CD1c-positive myeloid dendritic cell (primary cell): ENCODE measurements around the gene PIK3R4.
A peak's percentile ranks its signal among the peaks of the same experiment; 100 is the strongest.

Source experiments
- DNase-seq: peaks from one replicate; pipeline ENCODE4 v3.0.0-alpha.2; 2016; ENCODE audit errors: extremely low spot score

PIK3R4 gene

DNA sequence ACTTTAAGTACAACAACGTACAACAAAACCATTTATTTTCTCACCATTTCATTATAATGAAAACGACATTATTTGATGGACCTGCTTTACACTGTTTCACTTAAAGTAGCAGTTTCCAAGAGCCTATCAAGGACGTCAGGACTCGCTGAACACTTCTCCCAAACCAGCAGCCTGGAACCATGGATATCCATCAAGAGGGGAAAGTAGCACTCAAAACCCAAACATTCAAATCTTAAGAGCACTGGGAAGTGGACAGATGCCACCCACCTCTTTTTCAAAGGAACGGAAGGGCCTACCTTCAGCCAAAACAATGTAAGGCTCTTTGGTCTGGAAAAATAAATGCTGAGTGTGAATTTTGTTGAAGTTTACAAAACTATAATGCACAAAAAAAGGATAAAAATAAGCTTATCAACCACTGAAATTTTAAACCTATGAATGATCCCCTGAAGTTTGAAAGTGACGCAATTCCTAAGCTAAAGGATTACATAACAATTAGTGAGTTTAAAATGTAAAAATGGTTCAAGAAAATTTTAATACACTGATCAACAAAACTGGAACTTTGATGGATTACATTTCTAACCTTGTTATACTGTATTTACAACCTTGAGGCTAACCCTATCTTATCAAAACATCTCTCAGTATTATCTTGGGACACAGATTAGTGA, 4.6 kb downstream of the PIK3R4 start:
- no peak for DNase-seq

DNA sequence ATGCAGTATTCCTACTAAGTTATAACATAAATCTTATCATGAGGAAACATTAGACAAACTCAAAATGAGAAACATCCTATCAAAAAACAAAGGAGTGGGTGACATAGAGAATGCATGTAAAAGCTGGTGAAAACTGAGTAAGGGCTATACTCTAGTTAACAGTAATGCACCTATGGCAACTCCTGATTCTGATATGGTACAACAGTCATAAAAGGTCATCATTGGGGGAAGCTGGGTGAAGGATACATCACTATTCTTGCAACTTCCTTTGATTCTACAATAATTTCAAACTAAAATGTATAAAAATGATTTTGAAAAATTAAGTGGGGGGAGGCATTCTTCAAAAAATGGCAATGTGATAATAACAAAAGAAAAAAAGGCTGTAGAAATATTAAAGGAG, 6.8 kb downstream of the PIK3R4 start:
- no peak for DNase-seq

DNA sequence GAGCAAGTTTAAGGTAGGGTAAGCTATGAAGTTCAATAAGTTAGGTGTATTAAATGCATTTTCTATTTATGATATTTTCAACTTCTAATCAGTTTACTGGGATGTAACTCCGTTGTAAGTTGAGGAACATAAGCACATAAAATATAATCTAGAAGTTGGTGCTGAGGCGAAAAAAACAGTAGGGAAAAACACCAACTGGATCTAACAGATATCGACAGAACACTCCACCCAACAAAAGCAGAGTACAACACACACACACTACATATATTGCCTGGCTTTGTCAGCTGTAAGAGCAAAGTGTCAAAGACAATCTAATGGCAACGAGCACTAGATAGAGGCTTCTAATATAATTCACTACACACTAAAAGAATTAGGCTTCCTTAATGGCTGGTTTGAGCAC, 8.4 kb downstream of the PIK3R4 start:
- DNase-seq: no peak

DNA sequence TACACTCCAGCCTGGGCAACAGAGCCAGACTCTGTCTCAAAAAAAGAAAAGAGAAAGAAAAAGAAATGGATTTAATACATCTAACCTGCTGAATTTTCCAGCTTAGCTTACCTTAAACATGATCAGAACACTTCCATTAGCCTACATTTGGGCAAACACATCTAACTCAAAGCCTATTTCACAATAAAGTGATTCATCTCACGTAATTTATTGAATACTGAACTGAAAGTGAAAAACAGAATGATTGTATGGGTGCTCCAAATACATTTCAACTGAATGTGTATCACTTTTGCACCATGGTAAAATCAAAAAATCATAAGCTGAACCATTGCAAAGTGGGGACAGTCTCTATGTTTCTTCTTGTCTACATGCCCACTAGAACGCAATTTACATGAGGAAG, 9.0 kb downstream of the PIK3R4 start:
- peak; percentile 22 for DNase-seq

DNA sequence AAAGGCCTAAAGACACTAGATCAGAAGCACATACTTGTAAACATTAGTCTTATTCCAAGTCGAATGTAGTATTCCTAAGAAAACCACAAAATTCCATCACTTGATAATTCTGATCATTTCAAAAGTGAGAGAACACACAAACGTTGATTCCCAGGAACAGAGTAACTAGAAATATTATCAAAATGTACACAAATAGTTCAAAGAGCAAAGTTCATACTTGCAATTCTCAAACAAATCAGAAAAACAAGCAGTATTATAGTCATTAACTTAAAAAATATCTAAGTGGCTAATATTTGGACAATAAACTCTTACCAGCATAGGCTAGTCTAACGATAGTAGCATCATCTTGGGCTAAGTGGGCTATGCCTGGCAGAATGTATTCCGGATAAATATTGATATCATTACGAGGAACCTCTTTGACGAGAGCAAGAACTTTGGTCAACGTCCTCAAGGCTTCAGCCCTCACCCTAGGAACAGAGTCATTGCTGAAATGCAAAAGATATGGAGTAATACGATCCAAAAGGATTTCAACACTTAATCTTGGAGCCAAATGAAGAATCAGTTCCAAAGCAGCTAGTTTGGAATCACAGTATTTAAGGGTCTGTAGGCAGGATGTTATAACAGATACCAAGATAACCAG, 13.3 kb downstream of the PIK3R4 start:
- no peak for DNase-seq

DNA sequence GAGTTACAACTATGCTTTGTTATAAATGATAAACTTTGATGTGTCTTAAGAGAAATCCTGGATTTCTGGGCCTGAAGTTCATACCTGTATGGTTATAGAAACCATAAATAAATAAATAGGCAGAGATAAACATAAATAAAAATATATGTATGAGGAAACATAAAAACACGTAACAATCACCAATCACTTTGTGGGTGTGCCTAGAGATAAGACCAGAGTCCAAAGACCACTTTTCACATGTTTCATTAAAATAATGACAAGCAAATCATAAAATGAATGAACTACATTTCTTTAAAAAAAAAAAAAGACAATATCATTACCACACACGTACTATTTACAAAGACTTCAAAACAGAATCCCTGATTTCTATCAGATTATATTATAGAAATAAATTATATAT, 14.1 kb downstream of the PIK3R4 start:
- DNase-seq: no peak

DNA sequence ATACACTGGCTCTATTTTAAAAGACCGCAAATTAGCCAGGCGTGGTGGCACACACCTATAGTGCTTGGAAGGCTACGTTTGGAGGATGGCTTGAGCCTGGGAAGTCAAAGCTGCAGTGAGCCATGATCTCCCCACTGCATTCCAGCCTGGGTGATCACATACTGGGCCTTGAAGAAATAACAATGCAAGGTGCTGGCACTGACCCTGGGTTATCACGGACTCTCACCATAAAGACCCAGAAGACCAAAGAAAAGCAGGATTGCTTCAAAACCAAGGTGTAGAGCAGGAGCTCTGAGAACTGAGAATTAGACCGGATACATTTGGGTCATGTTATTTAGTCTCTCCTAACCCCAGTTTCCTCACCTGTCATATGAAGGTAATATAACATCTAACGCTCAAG, 14.8 kb downstream of the PIK3R4 start:
- DNase-seq: no peak

DNA sequence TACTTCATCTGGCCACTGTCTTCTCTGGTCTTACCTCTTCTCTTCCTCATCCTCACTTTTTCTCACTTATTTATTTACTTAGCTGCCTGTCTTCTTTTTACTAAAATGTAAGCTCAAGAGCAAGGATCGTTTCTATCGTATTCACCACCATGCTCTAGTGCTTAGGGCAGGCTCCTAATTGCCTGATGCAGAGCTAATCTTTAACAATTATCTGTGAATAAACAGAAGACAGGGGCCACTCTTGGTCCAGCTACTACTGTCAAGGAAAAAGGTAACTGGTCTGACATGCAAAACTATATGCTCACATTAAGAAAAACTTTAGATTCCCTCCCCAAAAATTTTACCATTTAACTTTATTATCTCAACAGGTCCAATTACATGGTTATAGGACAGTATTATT, 17.5 kb downstream of the PIK3R4 start:
- DNase-seq: no peak

DNA sequence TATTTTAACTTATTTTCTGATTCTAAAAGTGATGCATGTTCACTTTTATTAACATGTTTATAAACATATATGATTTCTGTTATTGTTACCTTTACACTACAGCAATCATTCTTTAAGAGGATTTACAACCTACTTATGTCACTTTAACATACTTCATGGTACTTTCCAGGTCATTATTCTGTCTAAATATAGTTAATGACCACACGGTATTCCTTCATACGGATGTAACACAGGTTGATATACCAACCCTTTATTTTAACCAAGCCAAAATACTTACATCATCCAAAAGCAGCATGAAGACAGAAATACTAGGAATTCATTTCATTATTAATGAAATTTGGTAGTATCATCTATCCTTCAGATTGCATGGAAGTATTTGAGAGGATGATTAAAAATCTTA, 18.6 kb downstream of the PIK3R4 start:
- DNase-seq: no peak

DNA sequence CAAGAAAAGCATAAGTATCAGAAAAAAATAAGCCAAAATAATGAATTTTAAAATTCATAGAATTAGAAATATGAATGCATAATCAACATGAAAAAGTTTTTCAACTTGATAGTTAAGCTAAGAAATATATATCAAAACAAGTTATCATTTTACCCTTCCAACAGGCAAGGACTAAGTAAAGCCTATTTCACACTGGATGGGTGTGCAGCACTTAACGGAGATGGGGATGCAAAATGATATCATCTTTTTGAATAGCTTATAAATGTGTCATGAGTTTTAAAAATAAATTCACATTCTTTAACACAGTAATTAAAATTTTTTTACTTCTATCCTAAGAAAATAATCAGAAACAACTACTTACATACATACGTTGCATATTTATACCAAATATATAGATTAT, 20.9 kb downstream of the PIK3R4 start:
- no peak for DNase-seq

DNA sequence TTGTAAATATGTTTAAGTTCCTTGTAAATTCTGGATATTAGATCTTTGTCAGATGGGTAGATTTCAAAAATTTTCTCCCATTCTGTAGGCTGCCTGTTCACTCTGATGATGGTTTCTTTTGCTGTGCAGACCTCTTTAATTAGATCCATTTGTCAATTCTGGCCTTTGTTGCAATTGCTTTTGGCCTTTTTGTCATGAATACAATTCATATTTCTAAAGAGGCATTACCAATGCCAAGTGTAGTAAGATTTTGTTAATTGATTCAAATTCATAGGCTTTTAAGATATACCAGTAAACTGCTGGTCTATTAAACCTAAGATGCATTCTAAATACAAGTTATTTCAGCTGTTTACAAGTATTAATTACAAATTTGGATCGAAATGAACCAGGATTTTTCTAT, 31.0 kb downstream of the PIK3R4 start:
- DNase-seq: no peak

DNA sequence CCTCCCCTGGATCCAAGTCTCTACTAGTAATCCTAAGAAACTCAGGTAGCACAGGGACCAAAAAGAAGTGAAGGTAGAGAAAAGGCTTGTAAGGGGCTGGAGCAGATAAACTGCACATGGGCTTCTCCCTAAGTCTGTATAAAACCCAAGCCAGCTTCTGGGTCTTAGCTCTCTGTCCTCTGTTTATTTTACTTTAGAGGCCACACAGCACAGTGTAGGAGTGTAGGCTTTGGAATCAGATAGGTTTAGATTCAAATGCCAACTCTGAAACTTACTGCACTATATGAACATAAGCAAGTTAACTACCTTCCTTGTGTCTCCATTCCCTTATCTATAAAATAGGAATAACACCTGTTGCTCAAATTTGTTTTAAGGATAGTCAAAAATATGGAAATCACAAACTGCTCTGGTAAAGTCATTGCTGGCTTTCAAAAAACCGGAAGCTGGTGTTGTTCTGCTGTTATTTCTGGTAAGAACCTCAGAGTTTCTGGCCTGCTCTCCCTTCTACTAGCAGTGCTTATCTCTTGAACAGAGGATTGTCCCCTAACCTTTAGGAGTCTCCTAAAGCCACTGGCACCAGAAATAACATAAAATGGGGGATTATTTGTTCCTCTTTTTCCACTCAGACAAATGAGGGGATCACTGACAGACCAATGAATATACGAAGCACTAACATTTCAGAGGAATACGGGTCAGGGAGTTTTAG, 33.8 kb downstream of the PIK3R4 start:
- no peak for DNase-seq

DNA sequence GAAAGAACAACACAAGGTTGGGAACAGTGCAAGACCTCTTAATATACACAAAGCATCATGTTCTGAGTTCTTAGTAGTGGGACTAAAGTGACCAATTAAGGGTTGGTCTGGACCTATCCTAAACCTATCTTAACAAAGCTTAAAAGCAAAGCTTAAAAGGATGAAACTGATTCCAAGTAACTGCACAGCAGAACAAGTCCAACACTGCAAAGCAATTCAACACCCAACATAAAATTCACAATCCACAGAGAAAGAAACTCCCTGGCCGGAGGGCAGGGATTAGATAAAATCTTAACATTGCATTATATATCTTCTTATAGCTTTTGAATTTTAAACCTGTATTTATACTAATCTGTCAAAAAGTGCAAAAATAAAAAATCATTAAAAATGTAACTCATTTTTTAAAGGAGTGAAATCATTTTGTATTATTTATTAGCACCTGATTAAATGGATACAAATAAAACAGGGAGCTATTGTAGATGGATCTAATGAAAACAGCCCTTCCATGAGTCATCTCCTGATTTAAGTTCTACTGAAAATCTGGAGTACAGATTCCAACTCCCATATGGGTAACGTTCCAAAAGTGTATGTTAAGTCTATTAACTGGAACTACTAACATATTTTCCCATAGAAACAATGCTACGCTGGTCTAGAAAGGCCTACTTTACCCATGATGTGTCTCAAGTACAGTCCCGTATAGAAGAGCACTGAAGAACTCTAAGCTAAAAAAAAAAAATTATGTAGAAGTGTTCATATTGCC, 34.9 kb downstream of the PIK3R4 start:
- no peak for DNase-seq

DNA sequence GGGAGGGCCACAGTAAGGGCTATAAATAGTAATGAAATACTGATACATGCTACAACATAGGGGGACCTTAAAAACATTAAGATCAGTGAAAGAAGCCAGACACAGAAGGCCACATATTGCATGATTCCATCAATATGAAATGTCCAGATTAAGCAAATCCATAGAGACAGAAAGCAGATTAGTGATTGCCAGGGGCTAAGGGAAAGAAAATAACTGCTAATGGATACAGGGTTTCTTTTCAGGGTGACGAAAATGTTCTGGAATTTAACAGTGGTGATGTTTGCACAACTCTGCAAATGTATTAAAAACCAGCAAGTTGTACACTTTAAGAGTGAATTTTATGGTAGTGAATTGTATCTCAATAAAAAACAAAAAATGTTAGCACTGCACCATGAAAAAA, 37.0 kb downstream of the PIK3R4 start:
- no peak for DNase-seq

DNA sequence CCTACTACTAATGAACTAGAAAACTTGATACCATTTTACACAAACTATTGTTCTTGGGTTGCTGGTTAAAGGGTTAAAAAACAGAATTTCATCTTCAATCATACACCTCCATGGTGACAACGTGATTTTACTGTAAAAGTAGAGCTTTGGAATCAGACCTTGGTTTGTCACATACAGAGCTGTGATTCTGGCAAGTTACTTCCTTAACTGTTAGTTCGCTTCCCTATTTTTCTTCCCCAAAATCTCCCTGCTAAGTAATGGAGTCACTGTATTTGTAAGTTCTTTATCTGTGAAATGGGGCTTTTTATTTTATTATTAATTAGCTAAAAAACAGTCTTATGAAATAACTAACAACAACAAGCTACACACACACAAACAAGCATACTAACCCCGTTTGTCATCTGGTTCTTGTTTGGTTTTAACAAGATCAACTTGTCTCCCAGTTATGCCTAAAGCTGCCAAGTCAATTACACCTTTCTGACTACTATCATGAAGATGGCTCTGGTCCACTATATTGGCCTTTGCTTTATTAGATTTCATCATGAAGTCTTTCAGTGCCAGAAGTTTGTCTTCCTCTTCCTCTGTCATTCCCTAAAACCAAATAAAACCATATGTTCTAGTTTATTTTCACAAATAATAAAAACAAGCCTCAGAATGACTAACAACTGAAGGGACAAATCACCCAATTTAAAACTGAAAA, 38.6 kb downstream of the PIK3R4 start:
- peak; percentile 53 for DNase-seq

DNA sequence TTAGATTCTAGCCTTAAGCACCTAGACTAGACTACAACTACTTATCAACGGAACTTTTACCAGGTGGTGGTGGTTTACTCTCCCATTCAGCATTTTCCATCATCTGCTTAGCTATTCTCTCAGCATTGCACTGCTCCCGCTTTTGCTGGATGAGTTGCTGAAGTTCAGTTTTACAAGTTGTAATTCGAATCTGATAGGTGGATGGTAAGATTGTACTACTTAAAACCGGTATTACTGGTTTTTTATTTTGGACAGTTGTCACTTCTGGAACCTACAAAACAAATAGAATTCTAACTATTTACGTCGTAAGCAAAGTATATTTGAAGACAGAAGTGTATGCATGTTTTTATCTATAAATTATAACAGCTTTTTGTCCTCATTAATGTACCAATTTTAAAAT, 41.1 kb downstream of the PIK3R4 start:
- no peak for DNase-seq

DNA sequence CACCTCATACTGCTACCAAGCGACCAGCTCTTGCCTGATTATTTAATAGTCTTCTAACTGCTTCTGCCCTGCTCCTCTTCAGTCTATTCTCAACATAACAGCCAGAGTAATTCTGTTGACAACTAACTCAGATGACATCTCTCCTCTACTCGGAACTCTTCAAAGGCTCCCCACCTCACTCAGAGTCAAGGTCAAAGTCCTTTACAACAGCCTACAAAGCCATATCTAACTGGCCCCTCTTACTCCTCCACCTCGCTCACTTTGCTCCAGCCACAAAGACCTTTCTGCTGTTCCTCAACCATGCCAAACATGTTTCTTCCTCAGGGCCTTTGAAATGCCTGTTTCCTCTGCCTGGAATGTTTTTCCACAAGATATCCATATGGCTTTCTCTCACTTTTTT, 43.6 kb downstream of the PIK3R4 start:
- DNase-seq: no peak

DNA sequence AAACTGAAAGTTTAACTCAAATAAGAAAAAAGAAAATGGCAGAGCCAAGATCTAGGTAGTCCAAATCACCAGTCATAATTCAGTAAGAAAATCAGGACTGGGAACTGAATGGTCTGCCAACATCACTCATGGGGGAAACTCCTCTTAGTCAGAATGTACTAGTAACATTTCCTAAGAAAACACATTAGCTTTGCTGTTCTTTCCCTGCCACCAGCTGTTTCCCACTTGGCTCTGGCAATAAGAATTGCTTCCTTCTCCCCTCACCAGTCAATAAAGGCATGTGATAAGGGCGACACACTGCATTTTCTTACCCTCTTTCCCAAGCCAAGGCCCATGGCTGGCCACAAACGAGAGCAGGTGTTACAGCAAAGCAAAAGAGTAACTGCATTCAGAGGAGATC, 46.1 kb downstream of the PIK3R4 start:
- no peak for DNase-seq

DNA sequence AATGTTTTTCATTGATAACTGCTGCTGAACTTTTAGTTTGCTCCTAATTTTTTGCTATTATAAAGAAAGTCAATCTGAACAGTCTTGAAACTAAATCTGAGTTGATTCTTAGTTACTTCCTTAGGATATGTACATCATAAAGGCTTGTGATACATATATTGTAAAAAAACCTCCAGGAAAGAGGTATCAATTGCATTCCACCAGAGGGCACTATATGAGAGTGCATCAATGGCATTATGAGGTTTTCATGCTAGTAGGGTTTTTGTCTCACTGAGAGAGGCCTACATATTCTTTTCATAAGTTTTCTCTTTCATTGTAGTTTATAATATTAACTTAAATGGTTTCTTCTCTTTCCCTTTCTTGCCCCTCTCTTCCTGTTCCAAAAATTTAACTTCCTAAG, 46.9 kb downstream of the PIK3R4 start:
- DNase-seq: peak; percentile 36

DNA sequence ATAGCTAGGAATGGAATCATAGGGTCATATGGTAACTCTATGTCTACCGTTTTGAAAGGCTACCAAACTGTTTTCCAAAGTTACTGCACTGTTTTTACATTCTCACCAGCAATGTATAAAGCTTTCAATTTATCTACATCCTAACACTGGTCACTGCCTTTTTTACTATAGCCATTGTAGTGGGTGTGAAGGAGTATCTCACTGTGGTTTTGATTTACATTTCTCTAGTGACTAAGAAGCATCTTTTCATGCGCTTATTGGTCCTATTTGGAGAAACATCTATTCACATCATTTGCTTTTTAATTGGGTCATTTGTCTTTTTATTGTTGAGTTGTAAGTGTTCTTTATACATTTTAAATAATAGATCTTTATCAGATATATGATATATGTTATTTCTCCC, 53.3 kb downstream of the PIK3R4 start:
- no peak for DNase-seq

DNA sequence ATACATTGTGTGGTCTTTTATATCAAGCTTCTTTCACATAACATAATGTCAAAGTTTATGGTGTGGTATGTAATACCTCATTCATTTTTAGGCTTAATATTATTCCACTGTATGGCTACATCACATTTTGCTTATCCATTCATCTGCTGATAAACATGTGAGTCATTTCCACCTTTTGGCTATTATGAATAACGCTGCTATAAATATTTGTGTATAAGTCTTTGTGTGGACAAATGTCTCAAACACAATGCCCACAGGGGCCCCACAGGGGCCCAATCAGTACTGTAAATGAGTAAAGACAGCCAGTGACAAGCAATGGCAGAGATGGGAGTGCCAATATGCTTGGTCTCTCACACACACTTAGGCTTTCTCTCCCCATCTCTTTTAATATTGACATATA, 54.2 kb downstream of the PIK3R4 start:
- no peak for DNase-seq
